ENCODE measurements around the gene PID1. TPM values are rescaled to one million over a fixed set of nuclear protein-coding genes. Genes with fewer than 3 reads are reported as not detected.

PID1 gene
- total RNA-seq, 1 experiment from 2014 or later = 0.15 TPM

DNA sequence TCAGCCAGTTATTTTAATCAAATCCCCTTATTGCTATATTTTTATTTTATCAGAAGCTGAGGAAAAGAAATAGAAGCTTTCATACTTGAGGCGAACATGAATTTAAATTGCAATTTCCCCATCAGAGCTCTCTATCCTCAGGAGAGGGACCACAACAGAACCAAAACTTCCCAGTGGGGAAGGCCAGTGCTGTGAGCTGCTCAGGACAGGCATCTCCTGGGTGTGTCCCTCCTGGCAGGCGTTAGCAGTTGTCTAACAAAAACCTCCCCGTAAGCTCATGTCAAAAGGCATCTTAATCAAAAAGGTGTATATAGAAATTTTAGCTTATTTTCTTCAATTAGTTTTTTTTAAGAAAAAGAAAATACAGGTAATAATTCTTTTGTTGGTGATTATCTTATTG is 93.0 kb downstream of the PID1 start:
- no TSS peak for BruUV-seq (replicated peaks)
- no peaks in the 10 kb centered on the region for H4K20me1 ChIP-seq (ENCODE audit: insufficient read depth)
- no peaks in the 10 kb centered on the region for H3K9me2 ChIP-seq (ENCODE audit: insufficient read depth)
- H3K27ac ChIP-seq (ENCODE audit: low read depth, low read length) = no peak overlapping the region
- intact Hi-C loops (cut with micrococcal nuclease) = no loop called here
- no peak for ATAC-seq
- no peak overlapping the region for H3K4me2 ChIP-seq (ENCODE audit: low read length)
- no peaks in the 10 kb centered on the region for H3K9me3 ChIP-seq (ENCODE audit: control insufficient read depth in 1 of 2, insufficient read depth in 1 of 2, low read depth in 1 of 2, low read length in 2 of 2)
- H3K4me1 ChIP-seq (ENCODE audit: control insufficient read depth in 1 of 2, insufficient read depth in 2 of 2, low read length in 2 of 2) = no peaks in the 10 kb centered on the region
- no peaks in the 10 kb centered on the region for H3K79me2 ChIP-seq (ENCODE audit: insufficient read depth, low read length)
- H3K36me3 ChIP-seq (ENCODE audit: control insufficient read depth in 1 of 2, insufficient read depth in 2 of 2, low read length in 2 of 2) = no peaks in the 10 kb centered on the region
- CTCF ChIA-PET = no interaction called here
- no peaks in the 10 kb centered on the region for H3K27me3 ChIP-seq (ENCODE audit: insufficient read depth, low read length)
- H3K9ac ChIP-seq (ENCODE audit: low read length) = no peak overlapping the region
- H2AFZ ChIP-seq (ENCODE audit: low read depth, low read length, poor library complexity, severe bottlenecking) = no peak overlapping the region
- no peak for TF ChIP-seq TCF7L2 (IDR thresholded peaks at IDR 0.05; ENCODE audit: borderline replicate concordance, extremely low read depth, insufficient read depth, insufficient read length)
- no peak for TF ChIP-seq EGR1 (IDR thresholded peaks at IDR 0.05; ENCODE audit: low read depth)
- TF ChIP-seq RAD21 (IDR thresholded peaks at IDR 0.05; ENCODE audit: low read depth) = no peak
- TF ChIP-seq, protein P1, sequence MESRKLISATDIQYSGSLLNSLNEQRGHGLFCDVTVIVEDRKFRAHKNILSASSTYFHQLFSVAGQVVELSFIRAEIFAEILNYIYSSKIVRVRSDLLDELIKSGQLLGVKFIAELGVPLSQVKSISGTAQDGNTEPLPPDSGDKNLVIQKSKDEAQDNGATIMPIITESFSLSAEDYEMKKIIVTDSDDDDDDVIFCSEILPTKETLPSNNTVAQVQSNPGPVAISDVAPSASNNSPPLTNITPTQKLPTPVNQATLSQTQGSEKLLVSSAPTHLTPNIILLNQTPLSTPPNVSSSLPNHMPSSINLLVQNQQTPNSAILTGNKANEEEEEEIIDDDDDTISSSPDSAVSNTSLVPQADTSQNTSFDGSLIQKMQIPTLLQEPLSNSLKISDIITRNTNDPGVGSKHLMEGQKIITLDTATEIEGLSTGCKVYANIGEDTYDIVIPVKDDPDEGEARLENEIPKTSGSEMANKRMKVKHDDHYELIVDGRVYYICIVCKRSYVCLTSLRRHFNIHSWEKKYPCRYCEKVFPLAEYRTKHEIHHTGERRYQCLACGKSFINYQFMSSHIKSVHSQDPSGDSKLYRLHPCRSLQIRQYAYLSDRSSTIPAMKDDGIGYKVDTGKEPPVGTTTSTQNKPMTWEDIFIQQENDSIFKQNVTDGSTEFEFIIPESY (IDR thresholded peaks at IDR 0.05; ENCODE audit: extremely low read depth, insufficient replicate concordance, low read length) = no peak
- TF ChIP-seq SIN3A (IDR thresholded peaks at IDR 0.05; ENCODE audit: low read depth) = no peak
- no peak for TF ChIP-seq SP1 (IDR thresholded peaks at IDR 0.05; ENCODE audit: low read depth)
- TF ChIP-seq CEBPB (IDR thresholded peaks at IDR 0.05; ENCODE audit: low read depth) = no peak
- TF ChIP-seq, protein P2, sequence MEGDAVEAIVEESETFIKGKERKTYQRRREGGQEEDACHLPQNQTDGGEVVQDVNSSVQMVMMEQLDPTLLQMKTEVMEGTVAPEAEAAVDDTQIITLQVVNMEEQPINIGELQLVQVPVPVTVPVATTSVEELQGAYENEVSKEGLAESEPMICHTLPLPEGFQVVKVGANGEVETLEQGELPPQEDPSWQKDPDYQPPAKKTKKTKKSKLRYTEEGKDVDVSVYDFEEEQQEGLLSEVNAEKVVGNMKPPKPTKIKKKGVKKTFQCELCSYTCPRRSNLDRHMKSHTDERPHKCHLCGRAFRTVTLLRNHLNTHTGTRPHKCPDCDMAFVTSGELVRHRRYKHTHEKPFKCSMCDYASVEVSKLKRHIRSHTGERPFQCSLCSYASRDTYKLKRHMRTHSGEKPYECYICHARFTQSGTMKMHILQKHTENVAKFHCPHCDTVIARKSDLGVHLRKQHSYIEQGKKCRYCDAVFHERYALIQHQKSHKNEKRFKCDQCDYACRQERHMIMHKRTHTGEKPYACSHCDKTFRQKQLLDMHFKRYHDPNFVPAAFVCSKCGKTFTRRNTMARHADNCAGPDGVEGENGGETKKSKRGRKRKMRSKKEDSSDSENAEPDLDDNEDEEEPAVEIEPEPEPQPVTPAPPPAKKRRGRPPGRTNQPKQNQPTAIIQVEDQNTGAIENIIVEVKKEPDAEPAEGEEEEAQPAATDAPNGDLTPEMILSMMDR (IDR thresholded peaks at IDR 0.05 in 2 of 3, conservative IDR thresholded peaks at IDR 0.05 in 1 of 3; ENCODE audit: borderline replicate concordance in 1 of 3, insufficient read depth in 1 of 3, low read depth in 2 of 3, low read length in 2 of 3) = no peak
- no peak for TF ChIP-seq ZNF274 (IDR thresholded peaks at IDR 0.05; ENCODE audit: low read depth, low read length)
- TF ChIP-seq EZH2 (IDR thresholded peaks at IDR 0.05) = no peak
- TF ChIP-seq ELF1 (IDR thresholded peaks at IDR 0.05; ENCODE audit: borderline replicate concordance, low read depth) = no peak
- no peak for TF ChIP-seq CBX3 (IDR thresholded peaks at IDR 0.05; ENCODE audit: low read depth)
- no peak for TF ChIP-seq YY1 (IDR thresholded peaks at IDR 0.05; ENCODE audit: extremely low read depth, insufficient replicate concordance, low read depth, low read length)
- no peak for TF ChIP-seq ZFX (IDR thresholded peaks at IDR 0.05)
- TF ChIP-seq SRF (IDR thresholded peaks at IDR 0.05; ENCODE audit: low read depth) = no peak
- TF ChIP-seq, protein P3, sequence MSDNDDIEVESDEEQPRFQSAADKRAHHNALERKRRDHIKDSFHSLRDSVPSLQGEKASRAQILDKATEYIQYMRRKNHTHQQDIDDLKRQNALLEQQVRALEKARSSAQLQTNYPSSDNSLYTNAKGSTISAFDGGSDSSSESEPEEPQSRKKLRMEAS (IDR thresholded peaks at IDR 0.05) = no peak
- POLR2A ChIA-PET = no interaction called here
- H3K4me3 ChIP-seq (replicated peaks in 1 of 2; ENCODE audit: low read depth in 1 of 2, low read length in 2 of 2) = no peak overlapping the region
- RAD21 ChIA-PET (ENCODE audit: low non-redundant PET in 1 of 2, low total read pairs in 2 of 2, uncharacterized antibody in 2 of 2, unreplicated experiment in 2 of 2) = no interaction called here
- DNase-seq (ENCODE audit: low read depth, low spot score) = no peak

Measured in HCT116 (cell line).